Gastrocnemius medialis (tissue), 4 donors: ENCODE measurements around the gene STX3. TPM values are rescaled to one million over a fixed set of nuclear protein-coding genes. Genes with fewer than 3 reads are reported as not detected.

Experiments used
- ATAC-seq, 2 donors: fragments of 150-250 bp; one replicate each; pipeline ENCODE4 v1.9.1; 2016
- DNase-seq, 2 donors: peaks; one replicate each; pipeline ENCODE4 v3.0.0-alpha.2; 2019
- H3K27ac ChIP-seq, 4 donors: fragments of 200-600 bp; sonication (generic); 1 replicate in 1 of 4; 2 replicates in 3 of 4; pipeline ENCODE4 v1.5.1; 2016 to 2018; ENCODE audit warnings: mild to moderate bottlenecking in 2 of 4, moderate library complexity in 1 of 4
- H3K27me3 ChIP-seq, 3 donors: fragments of 200-600 bp; sonication (generic) in 2 of 3; 1 replicate in 1 of 3; 2 replicates in 2 of 3; pipeline versions ENCODE4 v1.5.1 to v1.6.0; 2016 to 2019; ENCODE audit warnings: mild to moderate bottlenecking in 1 of 3, moderate library complexity in 1 of 3
- H3K36me3 ChIP-seq, 2 donors: fragments of 200-600 bp; sonication (generic) in 1 of 2; one replicate each; pipeline ENCODE4 v1.5.1; 2017 to 2018
- H3K4me1 ChIP-seq, 2 donors: fragments of 200-600 bp; sonication (generic) in 1 of 2; one replicate each; pipeline ENCODE4 v1.5.1; 2016 to 2017; ENCODE audit warnings: mild to moderate bottlenecking in 2 of 2
- H3K4me3 ChIP-seq, 4 donors: fragments of 200-600 bp; sonication (generic) in 3 of 4; 1 replicate in 1 of 4; 2 replicates in 3 of 4; pipeline ENCODE4 v1.5.1; 2016 to 2019; ENCODE audit warnings: mild to moderate bottlenecking in 2 of 4
- H3K9me3 ChIP-seq, 3 donors: fragments of 200-600 bp; sonication (generic) in 2 of 3; 1 replicate in 1 of 3; 2 replicates in 2 of 3; pipeline ENCODE4 v1.5.1; 2016 to 2019
- POLR2A ChIP-seq, 2 donors: fragments of 450-650 bp; IDR thresholded peaks; one replicate each; pipeline ENCODE4 v1.6.1; 2017; ENCODE audit warnings: antibody characterized with exemption in 2 of 2, mild to moderate bottlenecking in 2 of 2, moderate library complexity in 2 of 2
- in situ Hi-C, 4 donors: fragments of 200-750 bp; cut with MboI; loops; one replicate each; pipeline versions ENCODE4 v1.15.0 to v1.8.0; 2017; ENCODE audit warnings: low sequenced_read_pairs in 4 of 4
- intact Hi-C: fragments of 100-400 bp; cut with DNase I; formaldehyde crosslinking; loops from one replicate; pipeline ENCODE4 v1.15.1; 2023; ENCODE audit warnings: low total_unique reads
- total RNA-seq, 4 donors: library from RNA; depleted of rRNA; stranded (reverse); fragments of >200 nt; gene quantifications; one replicate each; pipeline versions ENCODE4 v1.1.0 to v1.2.3, GENCODE V29; 2016
- TF ChIP-seq, protein P1 (sequence below), 5 experiments: fragments of 450-650 bp in 3 of 5; fragments of 200-600 bp in 2 of 5; sonication (generic) in 2 of 5; IDR thresholded peaks in 4 of 5; conservative IDR thresholded peaks in 1 of 5; 1 replicate in 4 of 5; 2 replicates in 1 of 5; pipeline ENCODE4 v1.5.1; 2016 to 2019; ENCODE audit warnings: antibody characterized with exemption in 5 of 5, mild to moderate bottlenecking in 3 of 5, moderate library complexity in 3 of 5

Gene STX3
- total RNA-seq: 10 to 100 TPM in 2 of 4 donors, 1 to 10 TPM in 2; 8.3 to 23.4 (median 15.8) TPM

DNA sequence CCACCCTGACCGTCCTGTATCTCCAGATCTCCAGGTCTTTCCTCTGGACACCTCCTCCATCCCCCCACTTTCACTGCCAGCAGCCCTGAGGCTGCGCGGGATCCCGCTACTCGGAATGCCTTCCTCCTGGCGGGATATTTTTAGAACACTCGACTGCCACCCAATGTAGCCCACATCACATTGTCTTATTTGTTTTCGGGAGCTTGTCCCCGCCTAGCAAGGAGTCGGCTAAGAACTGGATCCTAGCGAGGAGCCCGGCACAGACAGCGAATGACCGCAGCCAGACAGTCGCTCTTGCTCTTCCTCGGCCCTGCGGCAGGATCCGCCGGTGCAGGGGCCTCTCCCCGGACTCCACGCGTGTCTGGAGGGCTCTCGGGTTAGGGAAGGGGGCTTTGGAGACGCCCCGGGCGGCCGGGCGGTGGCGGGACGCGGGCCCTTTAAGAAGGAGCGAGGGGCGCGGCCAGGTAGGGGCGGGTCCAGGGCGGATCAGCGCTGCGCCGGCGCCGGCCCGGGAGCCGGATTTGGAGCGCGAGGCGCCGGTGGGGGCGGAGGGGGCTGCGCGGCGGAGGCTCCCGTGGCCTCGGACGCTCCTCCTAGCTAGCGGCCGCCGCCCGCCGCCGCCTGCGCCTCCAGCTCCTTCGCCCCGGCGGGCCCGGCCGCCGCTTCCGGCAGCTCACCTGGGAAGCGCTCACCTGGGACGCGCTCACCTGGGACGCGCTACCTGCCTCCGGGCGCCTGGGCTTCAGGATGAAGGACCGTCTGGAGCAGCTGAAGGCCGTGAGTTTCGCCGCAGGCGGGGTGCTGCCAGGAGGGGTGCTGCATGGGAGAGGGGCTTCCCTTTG lies at the start of gene STX3:
Gene STX3, plus strand, starts transcription at position 518 of the 842 bp plus-strand sequence. Its CDS starts 230 bp downstream, at position 748.
- TF ChIP-seq, protein P1, sequence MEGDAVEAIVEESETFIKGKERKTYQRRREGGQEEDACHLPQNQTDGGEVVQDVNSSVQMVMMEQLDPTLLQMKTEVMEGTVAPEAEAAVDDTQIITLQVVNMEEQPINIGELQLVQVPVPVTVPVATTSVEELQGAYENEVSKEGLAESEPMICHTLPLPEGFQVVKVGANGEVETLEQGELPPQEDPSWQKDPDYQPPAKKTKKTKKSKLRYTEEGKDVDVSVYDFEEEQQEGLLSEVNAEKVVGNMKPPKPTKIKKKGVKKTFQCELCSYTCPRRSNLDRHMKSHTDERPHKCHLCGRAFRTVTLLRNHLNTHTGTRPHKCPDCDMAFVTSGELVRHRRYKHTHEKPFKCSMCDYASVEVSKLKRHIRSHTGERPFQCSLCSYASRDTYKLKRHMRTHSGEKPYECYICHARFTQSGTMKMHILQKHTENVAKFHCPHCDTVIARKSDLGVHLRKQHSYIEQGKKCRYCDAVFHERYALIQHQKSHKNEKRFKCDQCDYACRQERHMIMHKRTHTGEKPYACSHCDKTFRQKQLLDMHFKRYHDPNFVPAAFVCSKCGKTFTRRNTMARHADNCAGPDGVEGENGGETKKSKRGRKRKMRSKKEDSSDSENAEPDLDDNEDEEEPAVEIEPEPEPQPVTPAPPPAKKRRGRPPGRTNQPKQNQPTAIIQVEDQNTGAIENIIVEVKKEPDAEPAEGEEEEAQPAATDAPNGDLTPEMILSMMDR (IDR thresholded peaks at IDR 0.05 in 4 of 5, conservative IDR thresholded peaks at IDR 0.05 in 1 of 5): peak in 1 of 5 experiments; percentile 28
- peak; percentile 71 to 89 for TF ChIP-seq POLR2A (IDR thresholded peaks at IDR 0.05)
- peak; percentile 34 to 70 for DNase-seq
- in situ Hi-C loops: loop anchor here (5.0 kb wide), 1 partner anchor 47 kb away; no protein-coding TSS in a partner anchor
- Histone ChIP-seq H3K9me3 (no peaks in the 10 kb centered on the region), H3K27me3 (no peaks in the 10 kb centered on the region), H3K27ac (peak within 1 kb of the TSS; percentile 88 to 95 (median 92)), H3K36me3 (no peaks in the 10 kb centered on the region), H3K4me3 (peak within 1 kb of the TSS; percentile 83 to 95 (median 90)), H3K4me1 (peaks cover 15 to 20% of the 10 kb centered on the region in 2 donors)
- intact Hi-C loops: loop anchor here (1.0 to 5.0 kb wide), 7 partner anchors 47 to 437 kb away; partner anchors contain the start of genes MRPL16 and PATL1
- peak; percentile 66 to 76 for ATAC-seq

DNA sequence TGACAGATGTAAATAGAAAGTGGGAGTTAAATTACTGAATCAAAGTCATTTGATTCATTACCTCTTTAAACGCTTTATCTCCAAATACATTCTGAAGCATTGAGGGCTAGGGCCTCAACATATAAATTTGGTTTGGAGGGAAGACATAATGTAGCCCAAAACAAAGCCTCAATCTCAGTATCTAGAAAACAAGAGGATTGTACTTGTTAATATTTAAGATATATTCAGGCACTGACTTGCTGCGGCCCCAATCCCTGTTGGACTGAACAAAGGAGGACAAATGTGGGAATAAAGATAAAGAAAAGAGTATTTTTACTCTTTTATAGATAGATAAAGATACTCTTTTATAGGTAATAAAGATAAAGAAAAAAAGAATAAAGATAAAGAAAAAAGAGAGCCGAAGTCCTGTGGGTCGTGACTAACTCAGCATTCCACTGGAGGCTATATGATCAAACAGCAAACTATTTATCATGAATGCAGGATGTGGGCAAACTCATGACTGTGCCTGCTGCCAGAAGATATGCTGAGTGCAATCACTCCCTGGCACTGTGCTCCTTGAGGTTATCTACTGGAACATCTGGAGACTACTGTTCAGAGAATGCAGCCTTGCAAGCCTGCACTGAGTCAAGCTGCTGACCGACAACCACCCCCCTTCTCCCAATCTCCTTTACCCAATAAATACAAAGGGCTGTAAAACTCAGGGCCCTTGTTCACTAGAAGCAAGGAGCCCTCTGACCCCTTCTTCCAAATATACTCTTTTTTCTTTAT lies 48.5 kb upstream of the STX3 start:
- ATAC-seq: no peak
- no peaks in the 10 kb centered on the region for H3K4me1 ChIP-seq
- in situ Hi-C loops (no loop called here), intact Hi-C loops (no loop called here)
- no peak overlapping the region for H3K4me3 ChIP-seq
- no peaks in the 10 kb centered on the region for H3K27me3 ChIP-seq
- no peak overlapping the region for H3K27ac ChIP-seq
- DNase-seq: no peak
- TF ChIP-seq, protein P1 (IDR thresholded peaks at IDR 0.05 in 4 of 5, conservative IDR thresholded peaks at IDR 0.05 in 1 of 5): no peak
- TF ChIP-seq POLR2A (IDR thresholded peaks at IDR 0.05): no peak
- H3K36me3 ChIP-seq: no peaks in the 10 kb centered on the region
- no peaks in the 10 kb centered on the region for H3K9me3 ChIP-seq

DNA sequence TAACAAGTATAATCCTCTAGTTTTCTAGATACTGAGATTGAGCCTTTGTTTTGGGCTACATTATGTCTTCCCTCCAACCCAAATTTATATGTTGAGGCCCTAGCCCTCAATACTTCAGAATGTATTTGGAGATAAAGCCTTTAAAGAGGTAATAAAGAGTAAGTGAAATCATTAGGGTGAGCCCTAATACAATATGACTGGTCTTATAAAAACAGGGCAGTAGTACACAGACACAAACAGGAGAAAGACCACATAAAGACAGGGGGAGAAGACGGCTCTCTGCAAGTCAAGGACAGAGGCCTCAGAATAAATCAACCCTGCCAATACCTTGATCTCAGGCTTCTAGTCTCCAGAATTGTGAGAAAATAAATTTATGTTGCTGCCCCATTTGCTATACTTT lies 47.8 kb upstream of the STX3 start:
- H3K27ac ChIP-seq: no peak overlapping the region
- no peaks in the 10 kb centered on the region for H3K9me3 ChIP-seq
- H3K27me3 ChIP-seq: no peaks in the 10 kb centered on the region
- intact Hi-C loops: no loop called here
- DNase-seq: no peak
- H3K4me1 ChIP-seq: no peaks in the 10 kb centered on the region
- no peak for ATAC-seq
- no peak overlapping the region for H3K4me3 ChIP-seq
- in situ Hi-C loops: no loop called here
- TF ChIP-seq, protein P1 (IDR thresholded peaks at IDR 0.05 in 4 of 5, conservative IDR thresholded peaks at IDR 0.05 in 1 of 5): no peak
- TF ChIP-seq POLR2A (IDR thresholded peaks at IDR 0.05): no peak
- no peaks in the 10 kb centered on the region for H3K36me3 ChIP-seq

DNA sequence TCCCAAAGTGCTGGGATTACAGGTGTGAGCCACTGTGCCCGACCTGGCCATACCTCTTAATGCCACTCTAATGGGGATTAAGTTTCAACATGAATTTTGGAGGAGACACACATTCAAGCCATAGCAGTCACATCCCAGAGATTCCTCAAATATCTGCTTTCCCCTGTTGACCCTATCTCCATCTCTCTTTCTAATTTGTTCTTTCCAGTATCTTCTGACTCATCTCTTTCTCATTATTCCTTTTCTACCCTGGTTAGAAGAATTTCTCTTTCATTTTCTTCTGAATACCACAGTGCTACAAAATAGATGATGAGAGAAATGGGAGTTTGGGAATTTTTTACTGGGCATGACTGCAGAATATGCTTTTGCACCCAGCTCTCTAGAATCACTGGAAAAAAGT lies 46.6 kb upstream of the STX3 start:
- no peak for ATAC-seq
- Histone ChIP-seq H3K27ac (no peak overlapping the region), H3K9me3 (no peaks in the 10 kb centered on the region), H3K4me3 (no peak overlapping the region), H3K27me3 (no peaks in the 10 kb centered on the region), H3K4me1 (no peaks in the 10 kb centered on the region), H3K36me3 (no peaks in the 10 kb centered on the region)
- intact Hi-C loops (no loop called here), in situ Hi-C loops (no loop called here)
- no peak for TF ChIP-seq POLR2A (IDR thresholded peaks at IDR 0.05)
- TF ChIP-seq, protein P1 (IDR thresholded peaks at IDR 0.05 in 4 of 5, conservative IDR thresholded peaks at IDR 0.05 in 1 of 5): no peak
- DNase-seq: no peak
